Mucosa of stomach (tissue), 1 donor: ENCODE results near the gene TOM1L2.

ENCODE experiments used
- H3K27me3 ChIP-seq: one replicate; pipeline ENCODE4 v1.7.0; 2013; ENCODE audit warnings: mild to moderate bottlenecking, low read length; ENCODE audit not compliant: control insufficient read depth, insufficient read depth
- H3K36me3 ChIP-seq: one replicate; pipeline ENCODE4 v1.7.0; 2013; ENCODE audit warnings: low read length; ENCODE audit not compliant: control insufficient read depth, insufficient read depth
- H3K4me1 ChIP-seq: one replicate; pipeline ENCODE4 v1.7.0; 2013; ENCODE audit warnings: mild to moderate bottlenecking, low read length; ENCODE audit not compliant: control insufficient read depth, insufficient read depth
- H3K4me3 ChIP-seq: one replicate; pipeline ENCODE4 v1.7.0; 2013; ENCODE audit warnings: low read length
- H3K9ac ChIP-seq: one replicate; pipeline ENCODE4 v1.7.0; 2013; ENCODE audit warnings: mild to moderate bottlenecking, low read length, moderate library complexity
- H3K9me3 ChIP-seq: one replicate; pipeline ENCODE4 v1.7.0; 2013; ENCODE audit warnings: mild to moderate bottlenecking, low read length, moderate library complexity; ENCODE audit not compliant: control insufficient read depth
- donor health status: Pancreatic carcinoma.

TOM1L2 gene

GRCh38 chr17:17897442-17897841 is 74.8 kb downstream of the TOM1L2 start:
- Histone ChIP-seq H3K27me3 (no peaks in the 10 kb centered on the region), H3K4me1 (peaks cover 16% of the 10 kb centered on the region), H3K9ac (no peak overlapping the region), H3K9me3 (no peaks in the 10 kb centered on the region), H3K4me3 (no peak overlapping the region), H3K36me3 (peaks cover 7% of the 10 kb centered on the region)

- Histone ChIP-seq H3K9me3 (no peaks in the 10 kb centered on the region), H3K27me3 (no peaks in the 10 kb centered on the region), H3K4me3 (no peak overlapping the region), H3K4me1 (peaks cover 12% of the 10 kb centered on the region), H3K36me3 (peaks cover 7% of the 10 kb centered on the region), H3K9ac (no peak overlapping the region)
Measured at GRCh38 chr17:17896746-17897145, 75.5 kb downstream of the TOM1L2 start.

GRCh38 chr17:17893801-17894644 is 78.2 kb downstream of the TOM1L2 start:
- peaks cover 12% of the 10 kb centered on the region for H3K36me3 ChIP-seq
- no peaks in the 10 kb centered on the region for H3K9me3 ChIP-seq
- no peaks in the 10 kb centered on the region for H3K4me1 ChIP-seq
- H3K9ac ChIP-seq: no peak overlapping the region
- H3K27me3 ChIP-seq: no peaks in the 10 kb centered on the region
- H3K4me3 ChIP-seq: no peak overlapping the region

- no peaks in the 10 kb centered on the region for H3K9me3 ChIP-seq
- no peaks in the 10 kb centered on the region for H3K27me3 ChIP-seq
- H3K4me1 ChIP-seq: no peaks in the 10 kb centered on the region
- H3K36me3 ChIP-seq: peaks cover 12% of the 10 kb centered on the region
- no peak overlapping the region for H3K4me3 ChIP-seq
- H3K9ac ChIP-seq: no peak overlapping the region
Measured at GRCh38 chr17:17892731-17893130, 79.5 kb downstream of the TOM1L2 start.

- H3K9ac ChIP-seq: no peak overlapping the region
Measured at GRCh38 chr17:17892009-17892408, 80.2 kb downstream of the TOM1L2 start.

GRCh38 chr17:17890773-17891759 is 81.1 kb downstream of the TOM1L2 start:
- Histone ChIP-seq H3K4me3 (no peak overlapping the region), H3K9ac (no peak overlapping the region), H3K27me3 (no peaks in the 10 kb centered on the region), H3K36me3 (peaks cover 12% of the 10 kb centered on the region), H3K4me1 (no peaks in the 10 kb centered on the region), H3K9me3 (no peaks in the 10 kb centered on the region)

More at GRCh38 chr17:17892009-17892408, 80.2 kb downstream of the TOM1L2 start:
- no peaks in the 10 kb centered on the region for H3K9me3 ChIP-seq
- H3K4me1 ChIP-seq: no peaks in the 10 kb centered on the region
- no peak overlapping the region for H3K4me3 ChIP-seq
- peaks cover 12% of the 10 kb centered on the region for H3K36me3 ChIP-seq
- H3K27me3 ChIP-seq: no peaks in the 10 kb centered on the region

- no peak overlapping the region for H3K9ac ChIP-seq
- H3K4me1 ChIP-seq: no peaks in the 10 kb centered on the region
- no peaks in the 10 kb centered on the region for H3K9me3 ChIP-seq
- H3K4me3 ChIP-seq: no peak overlapping the region
- H3K27me3 ChIP-seq: no peaks in the 10 kb centered on the region
- H3K36me3 ChIP-seq: peaks cover 12% of the 10 kb centered on the region
Measured at GRCh38 chr17:17889922-17890321, 82.3 kb downstream of the TOM1L2 start.

GRCh38 chr17:17888821-17889220 is 83.4 kb downstream of the TOM1L2 start:
- H3K9me3 ChIP-seq: no peaks in the 10 kb centered on the region
- H3K4me1 ChIP-seq: no peaks in the 10 kb centered on the region
- peaks cover 13% of the 10 kb centered on the region for H3K36me3 ChIP-seq
- H3K27me3 ChIP-seq: no peaks in the 10 kb centered on the region
- no peak overlapping the region for H3K9ac ChIP-seq
- H3K4me3 ChIP-seq: no peak overlapping the region

GRCh38 chr17:17888371-17888770 is 83.8 kb downstream of the TOM1L2 start:
- peaks cover 16% of the 10 kb centered on the region for H3K36me3 ChIP-seq
- H3K9ac ChIP-seq: no peak overlapping the region
- no peaks in the 10 kb centered on the region for H3K9me3 ChIP-seq
- H3K27me3 ChIP-seq: no peaks in the 10 kb centered on the region
- no peak overlapping the region for H3K4me3 ChIP-seq
- H3K4me1 ChIP-seq: no peaks in the 10 kb centered on the region

- no peak overlapping the region for H3K4me3 ChIP-seq
- no peaks in the 10 kb centered on the region for H3K9me3 ChIP-seq
- H3K9ac ChIP-seq: no peak overlapping the region
- no peaks in the 10 kb centered on the region for H3K4me1 ChIP-seq
- no peaks in the 10 kb centered on the region for H3K27me3 ChIP-seq
- H3K36me3 ChIP-seq: peaks cover 12% of the 10 kb centered on the region
Measured at GRCh38 chr17:17887752-17888304, 84.4 kb downstream of the TOM1L2 start.

- H3K36me3 ChIP-seq: peaks cover 14% of the 10 kb centered on the region
Measured at GRCh38 chr17:17886726-17887125, 85.5 kb downstream of the TOM1L2 start.

GRCh38 chr17:17886226-17886625 is 86.0 kb downstream of the TOM1L2 start:
- Histone ChIP-seq H3K4me3 (no peak overlapping the region), H3K9me3 (no peaks in the 10 kb centered on the region), H3K4me1 (no peaks in the 10 kb centered on the region), H3K27me3 (no peaks in the 10 kb centered on the region), H3K36me3 (peaks cover 14% of the 10 kb centered on the region), H3K9ac (no peak overlapping the region)

More at GRCh38 chr17:17886726-17887125, 85.5 kb downstream of the TOM1L2 start:
- no peaks in the 10 kb centered on the region for H3K4me1 ChIP-seq
- H3K27me3 ChIP-seq: no peaks in the 10 kb centered on the region
- H3K9ac ChIP-seq: no peak overlapping the region
- no peak overlapping the region for H3K4me3 ChIP-seq
- no peaks in the 10 kb centered on the region for H3K9me3 ChIP-seq
